ENCODE data around the gene TNFRSF8. TPM values are rescaled to one million over a fixed set of nuclear protein-coding genes. Genes with fewer than 3 reads are reported as not detected.

Gene TNFRSF8
- total RNA-seq, 2 donors from 2014 or later, result 0.16 to 0.47 TPM

DNA sequence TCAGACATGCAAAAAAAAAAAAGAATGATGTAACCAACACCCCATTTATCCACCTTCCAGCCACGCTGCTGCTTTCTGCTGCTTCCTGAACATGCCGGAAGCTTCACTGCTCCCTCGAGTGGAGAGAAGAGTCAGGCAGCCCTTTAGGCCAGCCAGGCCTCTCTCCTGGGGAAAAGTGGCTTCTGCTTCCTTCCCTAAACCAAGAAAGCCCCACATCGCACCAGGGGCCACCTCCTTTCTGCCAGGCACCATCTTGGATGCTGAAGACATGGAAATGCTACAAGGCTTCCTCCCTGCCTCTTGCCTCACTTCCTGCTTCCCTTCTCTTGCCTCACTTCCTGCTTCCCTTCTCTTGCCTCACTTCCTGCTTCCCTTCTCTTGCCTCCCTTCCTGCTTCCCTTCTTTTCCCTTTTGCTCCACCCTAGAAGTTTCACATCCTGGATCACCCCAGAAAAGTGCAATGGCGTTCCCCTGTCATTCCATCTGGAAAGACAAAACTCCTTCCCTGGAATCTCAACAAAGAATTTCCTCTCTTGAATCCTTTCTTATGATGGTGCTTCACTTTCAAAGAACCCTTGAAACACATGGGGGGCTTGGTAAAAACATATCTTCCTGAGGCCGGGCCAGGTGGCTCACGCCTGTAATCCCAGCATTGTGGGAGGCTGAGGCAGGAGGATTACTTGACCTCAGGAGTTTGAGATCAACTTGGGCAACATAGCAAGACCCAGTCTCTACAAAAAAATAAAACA is 18.7 kb downstream of the TNFRSF8 start:
- intact Hi-C loops (cut with DNase I), result no loop called here
- H3K4me3 ChIP-seq, result no peak overlapping the region
- H3K4me1 ChIP-seq, result no peaks in the 10 kb centered on the region
- H3K9me3 ChIP-seq, result no peaks in the 10 kb centered on the region
- H3K27me3 ChIP-seq, result no peaks in the 10 kb centered on the region
- no peak overlapping the region for H3K27ac ChIP-seq
- no peak overlapping the region for H3K9ac ChIP-seq (ENCODE audit: low read depth in 2 of 2, low read length in 2 of 2)
- TF ChIP-seq CTCF (IDR thresholded peaks at IDR 0.05), result no peak
- DNase-seq, result no peak
- H3K36me3 ChIP-seq, result no peaks in the 10 kb centered on the region

GRCh38 chr1:12082988-12083387 is 19.9 kb downstream of the TNFRSF8 start:
- intact Hi-C loops (cut with DNase I), result no loop called here
- no peak for DNase-seq
- Histone ChIP-seq H3K27ac (no peak overlapping the region), H3K4me1 (no peaks in the 10 kb centered on the region), H3K9ac (ENCODE audit: low read depth in 2 of 2, low read length in 2 of 2) (no peak overlapping the region), H3K36me3 (no peaks in the 10 kb centered on the region), H3K4me3 (no peak overlapping the region), H3K27me3 (no peaks in the 10 kb centered on the region), H3K9me3 (no peaks in the 10 kb centered on the region)
- TF ChIP-seq CTCF (IDR thresholded peaks at IDR 0.05), result no peak

DNA sequence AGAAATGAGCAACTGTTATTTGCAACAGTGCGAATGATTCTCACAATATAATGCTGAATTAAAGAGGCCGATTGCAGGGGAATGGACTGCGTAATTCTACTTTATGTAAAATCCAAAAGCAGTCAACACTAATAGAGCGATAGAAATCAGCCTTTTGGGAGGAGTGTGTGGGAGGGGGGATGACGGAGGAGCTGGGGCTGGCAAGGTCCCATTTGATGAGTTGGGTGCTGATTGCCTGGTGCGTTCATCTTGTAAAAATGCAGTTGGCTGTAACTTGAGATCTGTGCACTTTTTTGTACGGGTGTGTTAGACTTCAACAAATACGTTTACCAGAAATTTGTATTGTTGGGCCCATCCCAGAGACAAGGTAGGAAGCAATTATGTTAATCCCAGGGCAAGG is 20.7 kb downstream of the TNFRSF8 start:
- no peaks in the 10 kb centered on the region for H3K27me3 ChIP-seq
- DNase-seq, result no peak
- intact Hi-C loops (cut with DNase I), result no loop called here
- H3K9ac ChIP-seq (ENCODE audit: low read depth in 2 of 2, low read length in 2 of 2), result no peak overlapping the region
- H3K4me3 ChIP-seq, result no peak overlapping the region
- H3K4me1 ChIP-seq, result no peaks in the 10 kb centered on the region
- H3K27ac ChIP-seq, result no peak overlapping the region
- TF ChIP-seq CTCF (IDR thresholded peaks at IDR 0.05), result no peak
- H3K9me3 ChIP-seq, result no peaks in the 10 kb centered on the region
- H3K36me3 ChIP-seq, result no peaks in the 10 kb centered on the region

DNA sequence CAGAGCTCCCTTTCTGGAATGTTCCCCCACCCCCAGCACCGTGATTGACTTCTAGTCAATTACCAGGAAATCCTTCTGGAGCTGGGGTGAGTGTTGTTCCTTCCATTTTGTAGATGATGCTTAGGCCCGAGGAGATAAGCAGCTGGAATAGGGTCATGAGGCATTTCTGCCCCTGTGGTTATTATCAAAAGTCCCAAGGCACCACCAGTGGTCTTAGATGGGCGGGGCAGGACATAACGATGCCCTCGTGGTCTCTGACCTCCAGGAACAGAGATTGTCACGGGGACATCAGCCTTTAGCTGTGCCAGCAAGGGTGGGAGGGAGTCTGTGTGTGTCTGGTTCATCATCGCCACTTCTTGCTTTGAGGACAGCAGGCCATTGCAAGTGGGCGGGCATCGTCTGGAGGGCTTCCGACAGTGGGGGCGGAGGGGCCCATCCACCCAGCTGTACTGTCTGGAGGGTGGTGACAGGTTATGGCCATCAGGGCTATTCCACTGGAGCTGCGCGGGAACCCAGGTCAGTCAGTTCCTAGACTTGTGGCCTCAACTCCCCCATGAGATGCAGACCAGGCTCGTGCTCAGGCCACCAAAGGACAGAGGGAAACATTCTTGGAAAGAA is 22.6 kb downstream of the TNFRSF8 start:
- no peaks in the 10 kb centered on the region for H3K27me3 ChIP-seq
- TF ChIP-seq CTCF (IDR thresholded peaks at IDR 0.05), result no peak
- no peak overlapping the region for H3K27ac ChIP-seq
- no peaks in the 10 kb centered on the region for H3K36me3 ChIP-seq
- H3K9me3 ChIP-seq, result no peaks in the 10 kb centered on the region
- no peak overlapping the region for H3K9ac ChIP-seq (ENCODE audit: low read depth in 2 of 2, low read length in 2 of 2)
- intact Hi-C loops (cut with DNase I), result no loop called here
- H3K4me1 ChIP-seq, result no peaks in the 10 kb centered on the region
- DNase-seq, result no peak
- H3K4me3 ChIP-seq, result no peak overlapping the region

GRCh38 chr1:12087797-12088314 is 24.8 kb downstream of the TNFRSF8 start:
- no peak overlapping the region for H3K9ac ChIP-seq (ENCODE audit: low read depth in 2 of 2, low read length in 2 of 2)
- H3K9me3 ChIP-seq, result no peaks in the 10 kb centered on the region
- DNase-seq, result peak; percentile 26
- no peaks in the 10 kb centered on the region for H3K27me3 ChIP-seq
- intact Hi-C loops (cut with DNase I), result no loop called here
- H3K4me3 ChIP-seq, result no peak overlapping the region
- no peaks in the 10 kb centered on the region for H3K36me3 ChIP-seq
- H3K4me1 ChIP-seq, result no peaks in the 10 kb centered on the region
- H3K27ac ChIP-seq, result no peak overlapping the region
- no peak for TF ChIP-seq CTCF (IDR thresholded peaks at IDR 0.05)
